ENCODE measurements around the gene NRG3.

The NRG3 gene

GRCh38 chr10:82378146-82378545, 503.2 kb downstream of the NRG3 start:
- no peaks in the 10 kb centered on the region for H3K36me3 ChIP-seq (ENCODE audit: control insufficient read depth in 1 of 2, insufficient read depth in 2 of 2, low read length in 2 of 2)
- H3K27ac ChIP-seq (ENCODE audit: low read depth, low read length) = no peak overlapping the region
- H3K27me3 ChIP-seq (ENCODE audit: control insufficient read depth in 1 of 2, insufficient read depth in 2 of 2, low read length in 2 of 2) = no peaks in the 10 kb centered on the region
- no peaks in the 10 kb centered on the region for H3K4me1 ChIP-seq (ENCODE audit: control insufficient read depth in 1 of 2, insufficient read depth in 2 of 2, low read length in 2 of 2)
- peaks cover 0 to 5% of the 10 kb centered on the region in 2 donors for H3K9me3 ChIP-seq (ENCODE audit: control insufficient read depth in 1 of 2, low read length in 2 of 2)
- H3K9ac ChIP-seq (ENCODE audit: low read depth in 1 of 2, low read length in 2 of 2) = no peak overlapping the region
- no peak overlapping the region for H3K4me3 ChIP-seq (ENCODE audit: low read depth in 1 of 2, low read length in 2 of 2)

GRCh38 chr10:82383350-82383749, 508.4 kb downstream of the NRG3 start:
- no peak overlapping the region for H3K27ac ChIP-seq (ENCODE audit: low read depth, low read length)
- no peak overlapping the region for H3K9ac ChIP-seq (ENCODE audit: low read depth in 1 of 2, low read length in 2 of 2)
- no peak overlapping the region for H3K4me3 ChIP-seq (ENCODE audit: low read depth in 1 of 2, low read length in 2 of 2)
- H3K4me1 ChIP-seq (ENCODE audit: control insufficient read depth in 1 of 2, insufficient read depth in 2 of 2, low read length in 2 of 2) = no peaks in the 10 kb centered on the region
- no peaks in the 10 kb centered on the region for H3K27me3 ChIP-seq (ENCODE audit: control insufficient read depth in 1 of 2, insufficient read depth in 2 of 2, low read length in 2 of 2)
- H3K9me3 ChIP-seq (ENCODE audit: control insufficient read depth in 1 of 2, low read length in 2 of 2) = peaks cover 4 to 5% of the 10 kb centered on the region in 2 donors
- H3K36me3 ChIP-seq (ENCODE audit: control insufficient read depth in 1 of 2, insufficient read depth in 2 of 2, low read length in 2 of 2) = no peaks in the 10 kb centered on the region

GRCh38 chr10:82390866-82391658, 516.1 kb downstream of the NRG3 start:
- H3K4me1 ChIP-seq (ENCODE audit: control insufficient read depth in 1 of 2, insufficient read depth in 2 of 2, low read length in 2 of 2) = no peaks in the 10 kb centered on the region
- no peak overlapping the region for H3K27ac ChIP-seq (ENCODE audit: low read depth, low read length)
- H3K4me3 ChIP-seq (ENCODE audit: low read depth in 1 of 2, low read length in 2 of 2) = no peak overlapping the region
- no peaks in the 10 kb centered on the region for H3K27me3 ChIP-seq (ENCODE audit: control insufficient read depth in 1 of 2, insufficient read depth in 2 of 2, low read length in 2 of 2)
- no peaks in the 10 kb centered on the region for H3K36me3 ChIP-seq (ENCODE audit: control insufficient read depth in 1 of 2, insufficient read depth in 2 of 2, low read length in 2 of 2)
- H3K9me3 ChIP-seq (ENCODE audit: control insufficient read depth in 1 of 2, low read length in 2 of 2) = peaks cover 0 to 5% of the 10 kb centered on the region in 2 donors
- H3K9ac ChIP-seq (ENCODE audit: low read depth in 1 of 2, low read length in 2 of 2) = no peak overlapping the region

DNA sequence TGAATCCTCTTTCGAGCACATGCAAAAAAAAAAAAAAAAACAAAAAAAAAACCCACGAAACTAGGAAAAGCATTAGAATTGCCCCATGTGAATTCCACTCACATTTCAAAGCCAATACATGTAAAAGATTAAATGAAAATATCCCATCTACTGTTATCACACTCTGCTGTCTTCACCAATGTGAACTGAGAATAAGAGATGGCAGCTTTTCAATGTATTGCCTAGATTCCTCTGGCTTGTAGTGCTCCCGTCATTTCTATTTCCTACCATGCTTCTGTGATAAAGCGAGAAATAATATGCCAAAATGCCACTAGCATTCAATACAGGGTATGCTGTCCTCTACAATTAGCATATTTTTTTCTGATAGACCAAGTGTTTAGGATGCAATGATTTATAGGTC, 517.0 kb downstream of the NRG3 start:
- Histone ChIP-seq H3K36me3 (ENCODE audit: control insufficient read depth in 1 of 2, insufficient read depth in 2 of 2, low read length in 2 of 2) (no peaks in the 10 kb centered on the region), H3K9ac (ENCODE audit: low read depth in 1 of 2, low read length in 2 of 2) (no peak overlapping the region), H3K4me3 (ENCODE audit: low read depth in 1 of 2, low read length in 2 of 2) (no peak overlapping the region), H3K27me3 (ENCODE audit: control insufficient read depth in 1 of 2, insufficient read depth in 2 of 2, low read length in 2 of 2) (no peaks in the 10 kb centered on the region), H3K9me3 (ENCODE audit: control insufficient read depth in 1 of 2, low read length in 2 of 2) (peaks cover 0 to 5% of the 10 kb centered on the region in 2 donors), H3K4me1 (ENCODE audit: control insufficient read depth in 1 of 2, insufficient read depth in 2 of 2, low read length in 2 of 2) (no peaks in the 10 kb centered on the region), H3K27ac (ENCODE audit: low read depth, low read length) (no peak overlapping the region)

DNA sequence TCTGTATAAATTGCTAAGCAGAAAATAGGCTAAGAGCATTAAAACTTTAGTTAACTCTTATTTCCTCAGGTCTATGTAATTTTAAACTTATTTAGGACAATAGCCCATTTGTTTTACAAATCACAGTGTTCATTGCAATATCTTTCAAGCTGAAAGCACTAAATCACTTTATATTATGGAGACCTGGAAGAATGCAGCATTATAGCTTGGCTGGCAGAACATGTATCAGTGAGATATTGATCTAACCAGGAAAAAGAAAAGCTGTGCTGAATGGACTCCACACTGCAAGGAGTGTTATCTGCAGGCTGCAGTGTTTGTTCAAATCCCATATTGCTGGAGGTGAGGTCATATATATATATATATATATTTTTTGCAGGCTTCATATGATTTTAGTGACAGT, 517.5 kb downstream of the NRG3 start:
- Histone ChIP-seq H3K9me3 (ENCODE audit: control insufficient read depth in 1 of 2, low read length in 2 of 2) (peaks cover 0 to 5% of the 10 kb centered on the region in 2 donors), H3K4me1 (ENCODE audit: control insufficient read depth in 1 of 2, insufficient read depth in 2 of 2, low read length in 2 of 2) (no peaks in the 10 kb centered on the region), H3K27me3 (ENCODE audit: control insufficient read depth in 1 of 2, insufficient read depth in 2 of 2, low read length in 2 of 2) (no peaks in the 10 kb centered on the region), H3K27ac (ENCODE audit: low read depth, low read length) (no peak overlapping the region), H3K36me3 (ENCODE audit: control insufficient read depth in 1 of 2, insufficient read depth in 2 of 2, low read length in 2 of 2) (no peaks in the 10 kb centered on the region), H3K4me3 (ENCODE audit: low read depth in 1 of 2, low read length in 2 of 2) (no peak overlapping the region), H3K9ac (ENCODE audit: low read depth in 1 of 2, low read length in 2 of 2) (no peak overlapping the region)

GRCh38 chr10:82394122-82394521, 519.1 kb downstream of the NRG3 start:
- Histone ChIP-seq H3K9me3 (ENCODE audit: control insufficient read depth in 1 of 2, low read length in 2 of 2) (peaks cover 0 to 3% of the 10 kb centered on the region in 2 donors), H3K36me3 (ENCODE audit: control insufficient read depth in 1 of 2, insufficient read depth in 2 of 2, low read length in 2 of 2) (no peaks in the 10 kb centered on the region), H3K27me3 (ENCODE audit: control insufficient read depth in 1 of 2, insufficient read depth in 2 of 2, low read length in 2 of 2) (no peaks in the 10 kb centered on the region), H3K4me1 (ENCODE audit: control insufficient read depth in 1 of 2, insufficient read depth in 2 of 2, low read length in 2 of 2) (no peaks in the 10 kb centered on the region), H3K4me3 (ENCODE audit: low read depth in 1 of 2, low read length in 2 of 2) (no peak overlapping the region), H3K9ac (ENCODE audit: low read depth in 1 of 2, low read length in 2 of 2) (no peak overlapping the region), H3K27ac (ENCODE audit: low read depth, low read length) (no peak overlapping the region)

DNA sequence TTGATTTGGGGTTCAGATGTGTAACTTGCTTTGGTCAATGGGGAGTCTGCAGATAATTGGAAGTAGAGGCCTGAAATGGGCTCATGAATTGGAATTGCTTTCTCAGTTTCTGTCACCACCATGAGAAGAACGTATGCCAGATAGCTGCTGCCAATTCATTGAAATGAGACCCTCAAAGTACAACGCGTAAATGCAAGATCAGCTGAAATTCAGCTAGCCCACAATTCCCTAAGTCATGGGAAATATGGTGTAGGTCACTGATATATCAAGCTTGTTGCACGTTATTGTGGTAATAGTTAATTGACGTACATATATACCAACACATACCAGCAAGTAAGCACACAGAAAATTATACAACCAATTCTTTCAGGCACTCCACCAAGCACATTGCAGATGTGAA, 520.0 kb downstream of the NRG3 start:
- H3K27ac ChIP-seq (ENCODE audit: low read depth, low read length) = no peak overlapping the region
- H3K27me3 ChIP-seq (ENCODE audit: control insufficient read depth in 1 of 2, insufficient read depth in 2 of 2, low read length in 2 of 2) = no peaks in the 10 kb centered on the region
- no peak overlapping the region for H3K4me3 ChIP-seq (ENCODE audit: low read depth in 1 of 2, low read length in 2 of 2)
- no peaks in the 10 kb centered on the region for H3K4me1 ChIP-seq (ENCODE audit: control insufficient read depth in 1 of 2, insufficient read depth in 2 of 2, low read length in 2 of 2)
- H3K36me3 ChIP-seq (ENCODE audit: control insufficient read depth in 1 of 2, insufficient read depth in 2 of 2, low read length in 2 of 2) = no peaks in the 10 kb centered on the region
- no peaks in the 10 kb centered on the region for H3K9me3 ChIP-seq (ENCODE audit: control insufficient read depth in 1 of 2, low read length in 2 of 2)
- no peak overlapping the region for H3K9ac ChIP-seq (ENCODE audit: low read depth in 1 of 2, low read length in 2 of 2)

DNA sequence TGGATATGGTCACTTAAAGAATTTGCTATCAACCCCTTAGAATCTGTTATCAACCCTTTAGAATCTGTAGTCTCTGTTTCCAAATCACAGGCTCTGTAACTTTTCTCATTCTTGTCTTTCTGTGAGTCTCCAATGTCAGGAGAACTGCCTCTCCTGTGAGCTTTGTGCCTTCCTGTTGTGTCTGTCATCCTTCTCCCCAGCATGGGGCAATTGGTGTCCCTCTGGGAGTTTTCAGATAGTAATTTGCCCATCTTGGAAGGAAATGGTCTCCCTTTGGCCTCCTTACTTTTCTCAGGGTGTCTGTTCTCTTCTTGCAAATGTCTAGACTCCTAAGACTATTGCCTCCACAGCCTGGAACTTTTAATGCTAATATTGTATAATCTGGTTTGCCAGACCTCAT, 521.9 kb downstream of the NRG3 start:
- H3K9ac ChIP-seq (ENCODE audit: low read depth in 1 of 2, low read length in 2 of 2) = no peak overlapping the region
- H3K27me3 ChIP-seq (ENCODE audit: control insufficient read depth in 1 of 2, insufficient read depth in 2 of 2, low read length in 2 of 2) = no peaks in the 10 kb centered on the region
- no peaks in the 10 kb centered on the region for H3K36me3 ChIP-seq (ENCODE audit: control insufficient read depth in 1 of 2, insufficient read depth in 2 of 2, low read length in 2 of 2)
- H3K9me3 ChIP-seq (ENCODE audit: control insufficient read depth in 1 of 2, low read length in 2 of 2) = no peaks in the 10 kb centered on the region
- no peaks in the 10 kb centered on the region for H3K4me1 ChIP-seq (ENCODE audit: control insufficient read depth in 1 of 2, insufficient read depth in 2 of 2, low read length in 2 of 2)
- H3K4me3 ChIP-seq (ENCODE audit: low read depth in 1 of 2, low read length in 2 of 2) = no peak overlapping the region
- H3K27ac ChIP-seq (ENCODE audit: low read depth, low read length) = no peak overlapping the region

GRCh38 chr10:82397854-82398253, 522.9 kb downstream of the NRG3 start:
- Histone ChIP-seq H3K27me3 (ENCODE audit: control insufficient read depth in 1 of 2, insufficient read depth in 2 of 2, low read length in 2 of 2) (no peaks in the 10 kb centered on the region), H3K9me3 (ENCODE audit: control insufficient read depth in 1 of 2, low read length in 2 of 2) (no peaks in the 10 kb centered on the region), H3K27ac (ENCODE audit: low read depth, low read length) (no peak overlapping the region), H3K36me3 (ENCODE audit: control insufficient read depth in 1 of 2, insufficient read depth in 2 of 2, low read length in 2 of 2) (no peaks in the 10 kb centered on the region), H3K4me1 (ENCODE audit: control insufficient read depth in 1 of 2, insufficient read depth in 2 of 2, low read length in 2 of 2) (no peaks in the 10 kb centered on the region), H3K9ac (ENCODE audit: low read depth in 1 of 2, low read length in 2 of 2) (no peak overlapping the region), H3K4me3 (ENCODE audit: low read depth in 1 of 2, low read length in 2 of 2) (no peak overlapping the region)

GRCh38 chr10:82399850-82400249, 524.9 kb downstream of the NRG3 start:
- Histone ChIP-seq H3K27me3 (ENCODE audit: control insufficient read depth in 1 of 2, insufficient read depth in 2 of 2, low read length in 2 of 2) (no peaks in the 10 kb centered on the region), H3K4me3 (ENCODE audit: low read depth in 1 of 2, low read length in 2 of 2) (no peak overlapping the region), H3K4me1 (ENCODE audit: control insufficient read depth in 1 of 2, insufficient read depth in 2 of 2, low read length in 2 of 2) (no peaks in the 10 kb centered on the region), H3K9me3 (ENCODE audit: control insufficient read depth in 1 of 2, low read length in 2 of 2) (peaks cover 0 to 9% of the 10 kb centered on the region in 2 donors), H3K9ac (ENCODE audit: low read depth in 1 of 2, low read length in 2 of 2) (no peak overlapping the region), H3K36me3 (ENCODE audit: control insufficient read depth in 1 of 2, insufficient read depth in 2 of 2, low read length in 2 of 2) (no peaks in the 10 kb centered on the region), H3K27ac (ENCODE audit: low read depth, low read length) (no peak overlapping the region)

Measured in duodenal mucosa (tissue), 2 donors.